Endothelial cell of umbilical vein (primary cell): Measurements from ENCODE around the gene ZNF253. TPM values are rescaled to one million over a fixed set of nuclear protein-coding genes. Genes with fewer than 3 reads are reported as not detected.
A peak's percentile ranks its signal among the peaks of the same experiment; 100 is the strongest.
"Not testable (repeated sequence)": the region's sequence is repeated elsewhere in the genome, so short reads cannot be mapped to it uniquely, and the experiment has no call there.

ENCODE experiments used
- BruUV-seq: library from RNA; stranded (reverse); fragments of 400-500 nt; replicated peaks from 2 replicates; lab custom pipeline; 2021; lab: Mats Ljungman, UMichigan
- CTCF ChIA-PET: fragments of 300-600, 350-600 bp; sonication (Branson Sonifier 250); formaldehyde crosslinking; loops from one replicate; lab custom pipeline; 2021; ENCODE audit warnings: antibody characterized with exemption, inconsistent platforms; lab: Charles Lee
- POLR2A ChIA-PET: fragments of 300-600, 350-600 bp; sonication (Branson Sonifier 250); formaldehyde crosslinking; loops from one replicate; lab custom pipeline; 2021; ENCODE audit warnings: antibody characterized with exemption, inconsistent platforms; lab: Charles Lee
- DNase-seq: peaks from one replicate; pipeline ENCODE4 v3.0.0-alpha.2; 2011; ENCODE audit warnings: low read depth, low spot score
- FAIRE-seq: peaks from 2 replicates; lab custom pipeline; 2011; peaks lifted over from hg19 to GRCh38; lab: Jason Lieb, UNC
- H2AFZ ChIP-seq: 2 replicates; pipeline ENCODE4 v1.6.0; 2012; ENCODE audit warnings: low read depth, low read length, control low read depth, inconsistent platforms
- H3K27ac ChIP-seq: 2 replicates; pipeline ENCODE4 v1.5.1; 2011; ENCODE audit warnings: low read depth, mild to moderate bottlenecking, control low read depth, low read length, moderate library complexity; ENCODE audit not compliant: insufficient read depth
- H3K27me3 ChIP-seq, 2 experiments: 2 replicates each; pipeline versions ENCODE4 v1.6.0 to v1.6.1; 2011; ENCODE audit warnings: low read length in 2 of 2, mixed read lengths in 1 of 2; ENCODE audit not compliant: control insufficient read depth in 2 of 2, insufficient read depth in 2 of 2
- H3K36me3 ChIP-seq, 2 experiments: 2 replicates in 1 of 2; 3 replicates in 1 of 2; pipeline ENCODE4 v1.5.1; 2011; ENCODE audit warnings: low read length in 2 of 2, mild to moderate bottlenecking in 1 of 2, moderate library complexity in 1 of 2; ENCODE audit not compliant: control insufficient read depth in 2 of 2, insufficient read depth in 2 of 2; ENCODE audit errors: extremely low read depth in 1 of 2
- H3K4me1 ChIP-seq: 3 replicates; pipeline ENCODE4 v1.5.1; 2011; ENCODE audit warnings: mild to moderate bottlenecking, low read length; ENCODE audit not compliant: control insufficient read depth, insufficient read depth; ENCODE audit errors: extremely low read depth
- H3K4me2 ChIP-seq: 2 replicates; pipeline ENCODE4 v1.6.1; 2011; ENCODE audit warnings: low read length, control low read depth, mixed read lengths; ENCODE audit not compliant: insufficient read depth
- H3K4me3 ChIP-seq, 3 experiments: fragments of 200-600 bp in 1 of 3; sonication (generic), shearing (Covaris generic) in 1 of 3; replicated peaks in 1 of 3; 2 replicates each; pipeline ENCODE4 v1.5.1; 2011 to 2016; ENCODE audit warnings: control low read depth in 3 of 3, low read length in 3 of 3, mild to moderate bottlenecking in 2 of 3, inconsistent platforms in 1 of 3, low read depth in 1 of 3, moderate library complexity in 1 of 3; ENCODE audit not compliant: insufficient read depth in 1 of 3
- H3K79me2 ChIP-seq: 2 replicates; pipeline ENCODE4 v1.6.0; 2012; ENCODE audit warnings: low read length, inconsistent platforms; ENCODE audit not compliant: control insufficient read depth, insufficient read depth
- H3K9ac ChIP-seq: replicated peaks from 2 replicates; pipeline ENCODE3; 2011; ENCODE audit warnings: low read length, control low read depth; ENCODE audit not compliant: insufficient read depth; ENCODE audit errors: extremely low read depth
- H3K9me1 ChIP-seq: replicated peaks from 3 replicates; pipeline ENCODE4 v1.6.0; 2011; ENCODE audit warnings: mild to moderate bottlenecking, low read length; ENCODE audit not compliant: control insufficient read depth, insufficient read depth; ENCODE audit errors: extremely low read depth
- H3K9me3 ChIP-seq: replicated peaks from 2 replicates; pipeline ENCODE4 v1.5.1; 2012; ENCODE audit warnings: low read length, inconsistent platforms; ENCODE audit not compliant: control insufficient read depth, insufficient read depth
- H4K20me1 ChIP-seq: replicated peaks from 2 replicates; pipeline ENCODE3; 2011; ENCODE audit warnings: mild to moderate bottlenecking, low read length; ENCODE audit not compliant: control insufficient read depth, insufficient read depth; ENCODE audit errors: extremely low read depth
- CTCF ChIP-seq, 2 donors: IDR thresholded peaks; 1 replicate in 1 of 2; 2 replicates in 1 of 2; pipeline ENCODE4 v1.5.1; 2011; ENCODE audit warnings: low read length in 2 of 2, mild to moderate bottlenecking in 2 of 2, moderate library complexity in 2 of 2, control low read depth in 1 of 2, inconsistent platforms in 1 of 2, low read depth in 1 of 2; ENCODE audit not compliant: insufficient read depth in 1 of 2; ENCODE audit errors: extremely low read depth in 1 of 2
- EZH2 ChIP-seq: IDR thresholded peaks from 2 replicates; pipeline ENCODE4 v1.6.1; 2012; ENCODE audit warnings: borderline replicate concordance, low read depth, mild to moderate bottlenecking, moderate library complexity, low read length, inconsistent platforms; ENCODE audit not compliant: severe bottlenecking
- FOS ChIP-seq: IDR thresholded peaks from 2 replicates; pipeline ENCODE4 v1.6.1; 2011; ENCODE audit warnings: mild to moderate bottlenecking, low read length, moderate library complexity, borderline replicate concordance; ENCODE audit not compliant: insufficient read depth
- GATA2 ChIP-seq: IDR thresholded peaks from 2 replicates; pipeline ENCODE4 v1.7.0; 2011; ENCODE audit warnings: low read depth, mild to moderate bottlenecking, moderate library complexity, mixed read lengths, low read length; ENCODE audit not compliant: insufficient read length, insufficient read depth
- JUN ChIP-seq: IDR thresholded peaks from 2 replicates; pipeline ENCODE4 v1.6.1; 2011; ENCODE audit warnings: borderline replicate concordance, low read depth; ENCODE audit not compliant: insufficient read length, insufficient read depth
- MAX ChIP-seq: IDR thresholded peaks from 2 replicates; pipeline ENCODE4 v1.6.1; 2011; ENCODE audit not compliant: insufficient read depth, insufficient read length
- MYC ChIP-seq: IDR thresholded peaks from one replicate; pipeline ENCODE4 v1.6.1; 2011; ENCODE audit warnings: mild to moderate bottlenecking, low read depth, low read length
- POLR2A ChIP-seq: IDR thresholded peaks from 2 replicates; pipeline ENCODE4 v1.6.1; 2012; ENCODE audit warnings: low read depth, mild to moderate bottlenecking, control low read depth, low read length
- POLR2AphosphoS5 ChIP-seq: IDR thresholded peaks from 2 replicates; pipeline ENCODE4 v1.6.1; 2012; ENCODE audit warnings: low read depth, mild to moderate bottlenecking, control low read depth, low read length, moderate library complexity; ENCODE audit not compliant: insufficient read depth
- dilution Hi-C: fragments of 300-500 bp; cut with MboI; formaldehyde crosslinking; loops from one replicate; pipeline ENCODE4 v1.15.0; 2019; ENCODE audit warnings: low sequenced_read_pairs; ENCODE audit not compliant: extremely low pct_ligation_motif_present
- intact Hi-C: fragments of 100-400 bp; cut with micrococcal nuclease; formaldehyde crosslinking; loops from one replicate; pipeline ENCODE4 v1.10.0; 2022
- polyA plus RNA-seq, 4 experiments: library from polyadenylated mRNA; depleted of rRNA in 3 of 4; stranded (reverse) in 3 of 4; unstranded in 1 of 4; fragments of >200 nt; gene quantifications; 2 replicates each; pipeline versions ENCODE4 v1.2.1 to v1.2.3, GENCODE V29; 2011 to 2012; ENCODE audit warnings: missing spikeins in 1 of 4
- total RNA-seq: library from RNA; stranded (reverse); gene quantifications from 2 replicates; pipeline ENCODE4 v1.2.3, GENCODE V29; 2021

ZNF253 gene
- total and polyA plus RNA-seq, 2 donors (not counting 3 experiments of a cell fraction or from before 2014, with no cell fraction given): 0.86 to 8.4 TPM

DNA sequence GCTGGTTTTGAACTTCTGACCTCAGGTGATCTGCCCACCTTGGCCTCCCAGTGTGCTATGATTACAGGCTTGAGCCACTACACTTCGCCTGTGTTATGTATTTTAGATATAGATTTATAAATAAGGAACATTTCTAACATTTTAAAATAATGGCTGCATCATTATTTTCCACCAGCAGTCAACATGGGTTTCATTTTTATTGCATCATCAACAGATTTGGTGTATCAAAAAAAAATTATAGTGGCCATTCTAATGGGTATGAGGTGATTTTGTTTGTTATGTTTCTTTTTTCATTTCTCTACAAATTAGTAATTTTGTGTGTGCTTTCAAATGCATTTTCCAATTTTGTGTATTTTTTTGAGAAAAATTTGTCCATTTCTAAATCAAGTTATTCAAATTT is 18.9 kb downstream of the ZNF253 start:
- no peaks in the 10 kb centered on the region for H3K9me1 ChIP-seq
- peaks cover 2% of the 10 kb centered on the region for H3K9me3 ChIP-seq
- H3K79me2 ChIP-seq: no peaks in the 10 kb centered on the region
- DNase-seq (no peak), FAIRE-seq (no peak)
- H3K4me2 ChIP-seq: no peak overlapping the region
- no peaks in the 10 kb centered on the region for H3K4me1 ChIP-seq
- no peaks in the 10 kb centered on the region for H3K27me3 ChIP-seq
- TF ChIP-seq FOS (no peak), JUN (no peak), GATA2 (no peak), POLR2AphosphoS5 (no peak), EZH2 (no peak), MAX (no peak), POLR2A (no peak), MYC (no peak), CTCF (IDR thresholded peaks at IDR 0.05; ENCODE audit: extremely low read depth in 1 of 2, insufficient read depth in 1 of 2, low read depth in 1 of 2, low read length in 2 of 2) (no peak)
- no peak overlapping the region for H3K27ac ChIP-seq
- CTCF ChIA-PET: no interaction called here
- no peaks in the 10 kb centered on the region for H3K36me3 ChIP-seq
- POLR2A ChIA-PET: no interaction called here
- H3K4me3 ChIP-seq: no peak overlapping the region
- dilution Hi-C loops: no loop called here
- H2AFZ ChIP-seq: no peak overlapping the region
- H3K9ac ChIP-seq: no peak overlapping the region
- no peaks in the 10 kb centered on the region for H4K20me1 ChIP-seq
- BruUV-seq: no TSS peak
- intact Hi-C loops: no loop called here

GRCh38 chr19:19892055-19892941 is 26.6 kb downstream of the ZNF253 start:
- dilution Hi-C loops, POLR2A ChIA-PET: not testable (repeated sequence)
- TSS peak; percentile 17 for BruUV-seq

More at GRCh38 chr19:19892055-19892941, 26.6 kb downstream of the ZNF253 start:
- H3K9ac ChIP-seq, H3K27ac ChIP-seq, H4K20me1 ChIP-seq, H3K4me3 ChIP-seq, intact Hi-C loops, H3K4me2 ChIP-seq, FAIRE-seq, H3K36me3 ChIP-seq, CTCF ChIA-PET, H3K9me3 ChIP-seq, H3K4me1 ChIP-seq, H3K9me1 ChIP-seq, H3K27me3 ChIP-seq, DNase-seq, H2AFZ ChIP-seq, H3K79me2 ChIP-seq: not testable (repeated sequence)
